ENCODE measurements around the gene CCL5. TPM values are rescaled to one million over a fixed set of nuclear protein-coding genes. Genes with fewer than 3 reads are reported as not detected.
A peak's percentile ranks its signal among the peaks of the same experiment; 100 is the strongest.

Gene CCL5
- 36.1 and 37.6 TPM in 2 replicates for total RNA-seq (2014; rRNA removed; shearing (Covaris generic))

- peak; percentile 40 for DNase-seq (ENCODE audit: low read depth)
Observed at GRCh38 chr17:35879773-35880654, at the start of gene CCL5. Gene CCL5 (minus strand): TSS chr17:35880360.

- no peak for DNase-seq (ENCODE audit: low read depth)
Observed at GRCh38 chr17:35927714-35928113, 47.6 kb upstream of the CCL5 start.

DNA sequence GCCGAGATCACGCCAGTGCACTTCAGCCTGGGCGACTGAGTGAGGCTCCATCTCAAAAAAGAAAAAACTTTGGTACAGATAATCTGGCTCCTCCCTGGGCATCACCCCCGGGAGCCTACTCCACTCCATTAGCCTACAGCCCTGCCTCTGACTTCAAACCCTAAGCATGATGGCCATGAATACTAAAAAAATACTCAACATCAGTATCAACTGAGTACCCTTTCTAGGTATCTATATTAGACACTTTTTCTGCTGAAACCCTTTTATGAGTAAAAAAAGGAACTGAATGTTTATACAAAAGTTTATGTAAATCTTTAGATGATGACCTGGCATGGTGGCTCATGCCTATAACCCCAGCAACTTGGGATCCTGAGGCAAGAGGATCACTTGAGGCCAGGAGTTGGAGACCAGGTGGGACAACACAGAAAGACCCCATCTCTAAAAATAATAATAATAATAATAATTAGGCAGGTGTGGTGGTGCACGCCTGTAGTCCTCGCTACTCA, 43.5 kb upstream of the CCL5 start:
- DNase-seq (ENCODE audit: low read depth), result no peak

GRCh38 chr17:35920229-35920628, 40.1 kb upstream of the CCL5 start:
- DNase-seq (ENCODE audit: low read depth), result no peak

DNA sequence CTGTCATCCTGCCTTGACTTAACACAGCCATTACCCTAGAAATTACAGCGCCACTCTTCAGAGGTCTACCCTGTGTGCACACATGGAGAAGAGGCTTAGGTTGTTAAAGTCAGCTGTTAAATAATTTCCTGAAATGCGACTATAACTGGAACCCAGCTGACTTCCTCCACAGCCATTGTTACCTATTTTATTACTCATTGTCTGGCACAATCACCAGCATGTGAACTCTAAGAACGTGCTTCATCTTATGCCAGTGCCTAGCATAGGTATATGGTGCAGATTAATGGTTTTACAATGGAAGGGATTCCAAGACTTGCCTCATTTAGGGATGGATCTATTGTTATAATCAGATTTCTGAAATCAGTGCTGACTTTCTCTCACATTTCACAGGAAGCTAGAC, 38.5 kb upstream of the CCL5 start:
- DNase-seq (ENCODE audit: low read depth), result no peak

- DNase-seq (ENCODE audit: low read depth), result no peak
Observed at GRCh38 chr17:35917519-35918213, 37.5 kb upstream of the CCL5 start.

DNA sequence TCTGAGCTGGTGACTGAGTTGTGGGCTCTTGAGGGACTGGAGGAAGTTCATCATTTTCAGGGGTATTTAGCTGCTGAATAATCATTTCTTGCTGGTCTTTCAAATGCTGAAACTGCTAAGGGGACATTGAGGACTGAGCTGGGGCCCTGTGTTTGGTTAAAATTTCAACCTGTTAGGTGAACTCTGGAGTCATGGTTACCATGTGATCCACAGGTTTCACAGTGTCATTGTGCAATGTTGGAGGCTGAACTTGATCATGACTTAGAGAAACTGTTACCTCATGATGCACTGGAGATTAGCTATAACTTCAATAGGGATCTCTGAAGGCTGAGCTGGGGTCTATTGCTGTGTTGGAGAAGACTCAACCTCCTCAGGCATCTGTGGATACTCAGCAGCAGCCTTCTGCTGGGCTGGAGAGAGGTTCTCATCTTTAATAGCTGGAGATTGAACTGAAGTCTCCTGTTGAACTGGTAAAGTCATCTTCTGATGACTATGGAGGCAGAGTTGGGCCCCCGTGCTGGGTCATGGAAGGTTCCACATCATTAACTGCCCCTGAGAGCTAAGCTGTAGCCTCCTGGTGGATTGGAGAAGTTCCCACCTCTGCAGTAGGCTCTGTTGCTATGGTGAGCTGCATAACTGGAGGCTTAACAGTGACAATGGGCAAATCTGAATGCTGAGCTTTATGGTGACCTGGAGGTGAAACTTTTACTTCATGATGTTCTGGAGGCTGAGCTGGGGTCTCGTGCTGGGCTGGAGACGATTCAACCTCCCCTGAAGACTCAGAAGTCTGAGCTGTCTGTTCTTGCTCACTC, 35.2 kb upstream of the CCL5 start:
- no peak for DNase-seq (ENCODE audit: low read depth)

GRCh38 chr17:35914354-35914753, 34.2 kb upstream of the CCL5 start:
- DNase-seq (ENCODE audit: low read depth), result no peak

- no peak for DNase-seq (ENCODE audit: low read depth)
Observed at GRCh38 chr17:35913609-35914008, 33.4 kb upstream of the CCL5 start.

GRCh38 chr17:35912942-35913341, 32.8 kb upstream of the CCL5 start:
- no peak for DNase-seq (ENCODE audit: low read depth)

- DNase-seq (ENCODE audit: low read depth), result no peak
Observed at GRCh38 chr17:35912339-35912912, 32.3 kb upstream of the CCL5 start.

GRCh38 chr17:35909408-35909807, 29.2 kb upstream of the CCL5 start:
- DNase-seq (ENCODE audit: low read depth), result no peak

GRCh38 chr17:35907691-35908090, 27.5 kb upstream of the CCL5 start:
- no peak for DNase-seq (ENCODE audit: low read depth)

DNA sequence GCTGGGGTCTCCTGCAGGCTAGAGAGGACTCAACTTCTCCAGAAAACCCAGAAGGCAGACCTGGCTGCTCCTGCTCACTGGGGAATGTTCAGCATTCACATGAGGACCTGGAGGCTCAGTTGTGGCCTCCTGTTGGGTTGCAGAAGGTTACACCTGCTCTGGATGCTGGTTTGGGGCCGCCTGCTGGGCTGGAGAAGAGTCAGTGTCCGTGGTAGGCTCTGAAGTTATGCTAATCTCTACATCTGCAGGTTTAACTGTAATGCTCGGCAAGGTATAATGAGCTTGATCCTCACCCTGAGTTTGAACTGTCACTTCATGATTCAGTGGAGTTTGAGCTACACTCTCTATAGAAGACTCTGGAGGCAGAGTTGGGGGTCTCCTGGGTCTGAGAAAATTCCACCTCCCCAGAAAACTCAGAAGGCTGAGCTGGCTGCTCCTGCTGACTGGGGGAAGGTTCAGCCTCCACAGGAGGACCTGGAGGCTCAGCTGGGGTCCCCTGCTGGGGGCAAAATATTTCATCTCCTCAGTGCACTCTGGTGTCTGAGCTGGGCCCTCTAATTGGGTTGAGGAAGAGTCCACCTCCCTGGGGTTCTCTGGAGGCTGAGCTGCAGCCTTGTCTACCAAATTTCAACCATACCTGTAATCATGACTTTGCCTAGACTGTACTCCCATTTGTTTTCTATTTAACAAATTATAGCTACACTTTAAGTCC, 26.9 kb upstream of the CCL5 start:
- no peak for DNase-seq (ENCODE audit: low read depth)

- DNase-seq (ENCODE audit: low read depth), result peak; percentile 28
Observed at GRCh38 chr17:35906191-35906925, 26.2 kb upstream of the CCL5 start.

DNA sequence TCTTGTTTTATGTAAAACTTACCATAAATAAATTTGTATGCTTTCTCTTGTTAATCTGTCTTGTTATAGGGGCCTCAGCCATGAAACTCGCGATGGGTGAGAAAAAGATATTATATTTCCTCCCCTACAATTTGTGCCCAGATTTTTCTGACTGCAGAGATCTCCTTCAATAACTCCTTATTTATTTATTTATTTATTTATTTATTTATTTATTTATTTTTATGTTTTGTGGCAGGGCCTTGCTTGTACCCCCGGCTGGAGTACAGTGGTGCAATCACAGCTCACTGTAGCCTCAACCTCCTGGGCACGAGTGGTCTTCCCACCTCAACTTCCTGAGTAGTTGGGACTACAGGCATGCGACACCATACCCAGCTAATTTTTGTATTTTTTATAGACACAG, 23.3 kb upstream of the CCL5 start:
- DNase-seq (ENCODE audit: low read depth), result no peak

GRCh38 chr17:35901631-35902175, 21.5 kb upstream of the CCL5 start:
- DNase-seq (ENCODE audit: low read depth), result no peak

DNA sequence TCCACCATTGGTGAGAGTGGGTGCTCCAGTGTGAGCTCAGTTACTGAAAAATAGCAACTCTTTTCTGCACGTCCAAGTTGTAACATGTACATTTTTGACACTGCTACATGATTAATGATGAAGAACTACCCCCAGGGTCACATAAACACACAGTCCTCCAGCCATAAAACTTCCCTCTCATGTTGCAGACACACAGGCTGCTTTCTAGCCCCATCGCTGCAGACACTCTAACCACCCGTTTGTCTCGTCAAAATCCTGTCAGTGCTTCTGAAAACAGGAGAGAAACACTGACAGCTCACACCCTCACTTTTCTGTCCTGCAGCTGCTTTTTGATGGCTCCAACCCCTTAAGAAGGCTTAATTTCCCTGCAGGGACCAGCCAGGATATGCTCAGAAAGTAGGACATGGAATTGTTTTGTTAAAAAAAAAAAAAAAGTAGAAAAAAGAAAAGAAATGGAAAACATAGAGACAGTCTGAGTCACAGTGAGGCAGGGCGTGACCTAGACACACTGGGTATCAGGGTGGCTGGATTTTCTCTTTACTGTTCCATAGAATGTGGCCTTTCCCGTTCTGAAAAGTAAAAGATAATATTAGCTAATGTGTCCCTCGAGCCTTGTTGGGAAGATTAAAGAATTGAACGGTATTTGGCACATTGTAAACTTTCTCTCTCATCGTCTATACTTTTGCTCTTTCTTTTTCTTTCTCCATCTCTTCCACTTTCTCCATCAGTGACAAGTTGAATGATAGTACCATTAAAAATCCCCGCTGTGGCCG, 20.7 kb upstream of the CCL5 start:
- DNase-seq (ENCODE audit: low read depth), result peak; percentile 29

- no peak for DNase-seq (ENCODE audit: low read depth)
Observed at GRCh38 chr17:35900280-35900679, 20.1 kb upstream of the CCL5 start.
